Uterus (tissue), 4 donors: ENCODE measurements around the gene MARCHF11. TPM values are rescaled to one million over a fixed set of nuclear protein-coding genes. Genes with fewer than 3 reads are reported as not detected.

Experiments
- DNase-seq, 2 donors: peaks; one replicate each; pipeline ENCODE4 v3.0.0-alpha.2; 2019 to 2020
- H3K27ac ChIP-seq, 2 donors: fragments of 200-600 bp; sonication (generic); 1 replicate in 1 of 2; 2 replicates in 1 of 2; pipeline ENCODE4 v1.5.1; 2016 to 2018
- H3K27me3 ChIP-seq, 2 donors: fragments of 200-600 bp; sonication (generic); one replicate each; pipeline ENCODE4 v1.5.1; 2018 to 2019; ENCODE audit warnings: control low read depth in 1 of 2
- H3K36me3 ChIP-seq, 2 donors: fragments of 200-600 bp; sonication (generic); one replicate each; pipeline ENCODE4 v1.5.1; 2019; ENCODE audit warnings: control low read depth in 1 of 2
- H3K4me1 ChIP-seq, 2 donors: fragments of 200-600 bp; sonication (generic); one replicate each; pipeline ENCODE4 v1.5.1; 2018 to 2019; ENCODE audit warnings: control low read depth in 1 of 2
- H3K4me3 ChIP-seq, 2 donors: fragments of 200-600 bp; sonication (generic); 1 replicate in 1 of 2; 2 replicates in 1 of 2; pipeline ENCODE4 v1.5.1; 2018 to 2019; ENCODE audit warnings: mild to moderate bottlenecking in 1 of 2
- H3K9me3 ChIP-seq, 2 donors: fragments of 200-600 bp; sonication (generic); one replicate each; pipeline ENCODE4 v1.5.1; 2019; ENCODE audit warnings: control low read depth in 1 of 2
- POLR2A ChIP-seq, 2 donors: fragments of 450-650 bp; IDR thresholded peaks; one replicate each; pipeline ENCODE4 v1.6.1; 2016; ENCODE audit warnings: antibody characterized with exemption in 2 of 2, mild to moderate bottlenecking in 1 of 2, moderate library complexity in 1 of 2
- intact Hi-C: fragments of 100-400 bp; cut with DNase I; formaldehyde crosslinking; loops from one replicate; pipeline ENCODE4 v1.15.1; 2023; ENCODE audit warnings: low total_unique reads
- total RNA-seq, 4 donors: library from RNA; depleted of rRNA in 3 of 4; stranded (reverse); fragments of >200 nt in 3 of 4; gene quantifications; one replicate each; pipeline versions ENCODE4 v1.1.0 to v1.2.4, GENCODE V29; 2014 to 2023
- TF ChIP-seq, protein P1 (sequence below), 4 experiments: fragments of 200-600 bp in 2 of 4; fragments of 450-650 bp in 2 of 4; sonication (generic) in 2 of 4; IDR thresholded peaks; one replicate each; pipeline ENCODE4 v1.5.1; 2016 to 2019; ENCODE audit warnings: antibody characterized with exemption in 4 of 4, mild to moderate bottlenecking in 2 of 4, moderate library complexity in 1 of 4
- donor health status: DM: yes; HTN: yes; CAD: no.

Gene MARCHF11
- total RNA-seq, 4 donors from 2014 or later: 0.28 TPM; not detected in 3

DNA sequence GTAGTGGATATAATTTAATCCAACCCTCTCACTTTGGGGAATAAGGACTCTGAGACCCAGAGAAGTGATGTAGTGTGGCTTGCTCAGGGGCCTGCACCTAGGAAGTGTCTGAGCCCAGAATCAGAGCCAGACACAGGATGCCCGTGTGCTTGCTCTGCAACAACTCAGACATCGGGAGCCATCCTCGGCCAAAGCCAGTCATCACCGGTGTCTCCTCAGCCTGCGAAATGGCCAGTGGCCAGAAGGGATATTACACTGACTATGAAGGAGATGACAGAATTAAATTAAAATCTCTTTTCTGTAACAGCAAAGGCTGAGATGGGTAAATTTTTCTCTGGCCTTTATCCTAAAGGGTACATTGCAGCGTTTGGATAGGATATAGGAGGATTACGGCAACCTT lies 102.9 kb downstream of the MARCHF11 start:
- DNase-seq: no peak
- intact Hi-C loops: no loop called here
- no peaks in the 10 kb centered on the region for H3K9me3 ChIP-seq

DNA sequence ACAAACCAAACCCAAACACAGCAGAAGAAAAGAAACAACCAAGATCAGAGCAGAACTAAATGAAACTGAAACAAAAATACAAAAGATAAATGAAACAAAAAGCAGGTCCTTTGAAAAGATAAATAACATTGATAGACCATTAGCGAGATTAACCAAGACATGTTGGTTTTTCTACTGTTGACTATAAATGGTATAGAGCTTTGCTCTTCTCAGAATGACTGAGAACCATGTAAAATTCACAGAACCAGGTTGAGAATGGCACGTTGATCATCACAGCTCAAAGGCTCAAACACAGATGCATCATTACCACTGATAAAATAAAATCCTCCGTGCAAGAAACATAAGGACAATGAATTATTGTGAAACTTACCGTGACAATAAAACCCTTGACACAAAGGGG lies 105.2 kb downstream of the MARCHF11 start:
- Histone ChIP-seq H3K36me3 (no peaks in the 10 kb centered on the region), H3K4me1 (no peaks in the 10 kb centered on the region), H3K9me3 (no peaks in the 10 kb centered on the region), H3K27ac (no peak overlapping the region), H3K4me3 (no peak overlapping the region), H3K27me3 (no peaks in the 10 kb centered on the region)
- TF ChIP-seq POLR2A (IDR thresholded peaks at IDR 0.05): no peak
- TF ChIP-seq, protein P1, sequence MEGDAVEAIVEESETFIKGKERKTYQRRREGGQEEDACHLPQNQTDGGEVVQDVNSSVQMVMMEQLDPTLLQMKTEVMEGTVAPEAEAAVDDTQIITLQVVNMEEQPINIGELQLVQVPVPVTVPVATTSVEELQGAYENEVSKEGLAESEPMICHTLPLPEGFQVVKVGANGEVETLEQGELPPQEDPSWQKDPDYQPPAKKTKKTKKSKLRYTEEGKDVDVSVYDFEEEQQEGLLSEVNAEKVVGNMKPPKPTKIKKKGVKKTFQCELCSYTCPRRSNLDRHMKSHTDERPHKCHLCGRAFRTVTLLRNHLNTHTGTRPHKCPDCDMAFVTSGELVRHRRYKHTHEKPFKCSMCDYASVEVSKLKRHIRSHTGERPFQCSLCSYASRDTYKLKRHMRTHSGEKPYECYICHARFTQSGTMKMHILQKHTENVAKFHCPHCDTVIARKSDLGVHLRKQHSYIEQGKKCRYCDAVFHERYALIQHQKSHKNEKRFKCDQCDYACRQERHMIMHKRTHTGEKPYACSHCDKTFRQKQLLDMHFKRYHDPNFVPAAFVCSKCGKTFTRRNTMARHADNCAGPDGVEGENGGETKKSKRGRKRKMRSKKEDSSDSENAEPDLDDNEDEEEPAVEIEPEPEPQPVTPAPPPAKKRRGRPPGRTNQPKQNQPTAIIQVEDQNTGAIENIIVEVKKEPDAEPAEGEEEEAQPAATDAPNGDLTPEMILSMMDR (IDR thresholded peaks at IDR 0.05): no peak
- intact Hi-C loops: no loop called here
- no peak for DNase-seq

More for the DNA sequence above, 102.9 kb downstream of the MARCHF11 start:
- TF ChIP-seq POLR2A (IDR thresholded peaks at IDR 0.05): no peak
- TF ChIP-seq, protein P1 (IDR thresholded peaks at IDR 0.05): no peak
- H3K4me1 ChIP-seq: no peaks in the 10 kb centered on the region
- H3K27ac ChIP-seq: no peak overlapping the region
- no peaks in the 10 kb centered on the region for H3K36me3 ChIP-seq
- no peaks in the 10 kb centered on the region for H3K27me3 ChIP-seq
- no peak overlapping the region for H3K4me3 ChIP-seq

DNA sequence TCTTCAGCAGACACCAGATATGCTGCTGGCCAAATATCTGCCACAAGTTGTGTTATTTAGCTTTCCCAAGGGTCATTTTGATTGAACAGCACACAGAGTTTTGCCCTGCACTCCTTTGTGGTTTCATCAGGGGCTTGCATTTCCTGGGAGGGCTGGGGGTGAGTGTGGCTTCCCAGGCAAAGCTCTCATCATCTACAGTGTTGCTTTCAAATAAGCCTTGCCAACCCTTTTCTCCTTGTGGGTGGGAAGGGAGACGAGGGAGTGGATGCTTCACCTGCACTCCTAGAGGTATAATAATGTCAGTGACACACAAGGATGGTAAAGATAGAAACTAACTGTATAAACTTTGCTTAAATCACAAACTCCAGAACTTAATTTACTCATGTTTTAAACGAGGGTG lies 107.0 kb downstream of the MARCHF11 start:
- H3K4me3 ChIP-seq: no peak overlapping the region
- no peaks in the 10 kb centered on the region for H3K27me3 ChIP-seq
- no peak for DNase-seq
- H3K27ac ChIP-seq: no peak overlapping the region
- intact Hi-C loops: no loop called here
- H3K4me1 ChIP-seq: no peaks in the 10 kb centered on the region
- no peak for TF ChIP-seq POLR2A (IDR thresholded peaks at IDR 0.05)
- no peaks in the 10 kb centered on the region for H3K36me3 ChIP-seq
- no peaks in the 10 kb centered on the region for H3K9me3 ChIP-seq

DNA sequence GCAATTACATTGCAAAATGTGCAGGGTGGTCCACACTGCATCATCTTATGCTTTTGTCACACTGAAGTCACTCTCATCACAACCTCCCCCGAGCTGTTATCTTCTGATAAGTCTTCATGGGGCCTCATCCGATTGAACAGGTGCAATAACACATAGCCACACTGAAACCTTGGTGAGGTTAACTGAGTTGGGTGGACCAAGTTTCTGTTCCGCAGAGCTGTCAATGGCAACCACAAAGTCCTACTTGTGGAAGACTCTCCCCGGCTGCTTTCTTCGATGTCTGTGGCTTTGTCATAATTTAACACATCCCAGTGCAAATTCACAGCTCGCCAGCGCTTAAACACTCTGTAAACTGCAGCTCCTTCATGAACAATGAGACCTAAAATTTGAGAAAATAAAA lies 112.2 kb downstream of the MARCHF11 start:
- Histone ChIP-seq H3K9me3 (no peaks in the 10 kb centered on the region), H3K27ac (no peak overlapping the region), H3K27me3 (no peaks in the 10 kb centered on the region), H3K36me3 (no peaks in the 10 kb centered on the region), H3K4me3 (no peak overlapping the region), H3K4me1 (no peaks in the 10 kb centered on the region)
- TF ChIP-seq, protein P1 (IDR thresholded peaks at IDR 0.05): no peak
- no peak for TF ChIP-seq POLR2A (IDR thresholded peaks at IDR 0.05)
- intact Hi-C loops: no loop called here
- DNase-seq: no peak

DNA sequence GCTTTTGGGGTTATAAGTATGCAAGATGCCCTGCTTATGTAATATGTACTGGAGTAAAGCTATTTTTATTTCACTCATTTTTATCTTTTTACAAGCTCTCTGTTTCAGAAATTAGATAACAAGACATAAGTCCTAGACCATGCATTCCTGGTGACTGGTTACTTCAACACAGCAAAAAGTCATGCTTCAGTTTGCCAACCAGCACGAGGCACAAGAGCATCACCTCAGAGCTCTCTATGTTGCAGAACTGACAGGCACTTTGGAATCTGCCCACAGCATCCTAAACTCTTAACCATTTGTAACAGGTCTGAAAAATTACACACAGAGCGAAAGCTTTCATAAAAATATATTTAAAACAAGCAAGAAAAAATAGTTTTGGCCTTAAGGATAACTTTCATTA lies 112.8 kb downstream of the MARCHF11 start:
- H3K36me3 ChIP-seq: no peaks in the 10 kb centered on the region
- intact Hi-C loops: no loop called here

More for the DNA sequence above, 112.8 kb downstream of the MARCHF11 start:
- Histone ChIP-seq H3K27ac (no peak overlapping the region), H3K9me3 (no peaks in the 10 kb centered on the region), H3K4me3 (no peak overlapping the region), H3K27me3 (no peaks in the 10 kb centered on the region), H3K4me1 (no peaks in the 10 kb centered on the region)
- no peak for DNase-seq
- no peak for TF ChIP-seq POLR2A (IDR thresholded peaks at IDR 0.05)
- TF ChIP-seq, protein P1 (IDR thresholded peaks at IDR 0.05): no peak
